Neural cell (in vitro differentiated cells): ENCODE results near the gene MAN2A2. TPM values are rescaled to one million over a fixed set of nuclear protein-coding genes. Genes with fewer than 3 reads are reported as not detected.

Experiments used
- H2AFZ ChIP-seq: fragments of 200-600, 300-800 bp; sonication (generic), shearing (Covaris generic); 2 replicates; pipeline ENCODE4 v1.6.0; 2014; ENCODE audit warnings: low read depth, mild to moderate bottlenecking, antibody characterized with exemption, low read length, moderate library complexity
- H3F3A ChIP-seq: fragments of 200-600 bp; shearing (Covaris generic); 2 replicates; pipeline ENCODE4 v1.6.1; 2016; ENCODE audit warnings: mild to moderate bottlenecking, moderate library complexity, mixed read lengths, antibody characterized with exemption, low read length; ENCODE audit not compliant: insufficient read depth, poor library complexity, severe bottlenecking
- H3K27ac ChIP-seq: fragments of 200-600, 300-800 bp; sonication (generic), shearing (Covaris generic); 2 replicates; pipeline ENCODE4 v1.5.1; 2014; ENCODE audit warnings: mild to moderate bottlenecking, low read length, moderate library complexity
- H3K27me3 ChIP-seq: fragments of 300-800, 200-600 bp; sonication (generic), shearing (Covaris generic); 2 replicates; pipeline ENCODE4 v1.6.0; 2014; ENCODE audit warnings: mild to moderate bottlenecking, low read depth, low read length, moderate library complexity; ENCODE audit not compliant: insufficient read depth
- H3K36me3 ChIP-seq: fragments of 300-800, 200-600 bp; sonication (generic), shearing (Covaris generic); 2 replicates; pipeline ENCODE4 v1.5.1; 2014; ENCODE audit warnings: mild to moderate bottlenecking, antibody characterized with exemption, low read length, moderate library complexity; ENCODE audit not compliant: insufficient read depth
- H3K4me2 ChIP-seq: fragments of 300-800, 200-600 bp; sonication (generic), shearing (Covaris generic); 2 replicates; pipeline ENCODE4 v1.6.0; 2014; ENCODE audit warnings: mild to moderate bottlenecking, low read length
- H3K4me3 ChIP-seq: fragments of 300-800, 200-600 bp; sonication (generic), shearing (Covaris generic); 2 replicates; pipeline ENCODE4 v1.5.1; 2014; ENCODE audit warnings: mild to moderate bottlenecking, low read length, moderate library complexity
- H3K79me2 ChIP-seq: fragments of 200-600 bp; shearing (Covaris generic); replicated peaks from 2 replicates; pipeline ENCODE4 v1.6.0; 2014; ENCODE audit warnings: mild to moderate bottlenecking, low read length, moderate library complexity; ENCODE audit not compliant: insufficient read depth
- H3K9ac ChIP-seq: fragments of 300-800, 200-600 bp; sonication (generic), shearing (Covaris generic); 2 replicates; pipeline ENCODE4 v1.6.1; 2016; ENCODE audit warnings: mild to moderate bottlenecking, low read length, mixed read lengths
- H3K9me2 ChIP-seq: fragments of 200-600 bp; shearing (Covaris generic); 2 replicates; pipeline ENCODE4 v1.6.1; 2016; ENCODE audit warnings: mild to moderate bottlenecking, low read length, mixed read lengths; ENCODE audit not compliant: insufficient read depth
- H3K9me3 ChIP-seq: fragments of 200-600, 300-800 bp; sonication (generic), shearing (Covaris generic); 2 replicates; pipeline ENCODE4 v1.6.1; 2016; ENCODE audit warnings: mild to moderate bottlenecking, mixed run types, low read length, moderate library complexity, mixed read lengths
- H4K20me1 ChIP-seq: fragments of 200-600 bp; shearing (Covaris generic); 2 replicates; pipeline ENCODE4 v1.6.1; 2016; ENCODE audit warnings: mild to moderate bottlenecking, mixed run types; ENCODE audit not compliant: insufficient read depth
- CTCF ChIP-seq: fragments of 450-650 bp; IDR thresholded peaks from 2 replicates; pipeline ENCODE4 v1.5.1; 2014; ENCODE audit warnings: antibody characterized with exemption, mild to moderate bottlenecking, moderate library complexity; ENCODE audit not compliant: poor library complexity, severe bottlenecking
- EP300 ChIP-seq: fragments of 450-650 bp; conservative IDR thresholded peaks from 2 replicates; pipeline ENCODE4 v1.6.1; 2014; ENCODE audit warnings: antibody characterized with exemption, mild to moderate bottlenecking, moderate library complexity; ENCODE audit not compliant: poor library complexity, severe bottlenecking
- EZH2 ChIP-seq: fragments of 200-600, 300-800 bp; shearing (Covaris generic), sonication (generic); IDR thresholded peaks from 2 replicates; pipeline ENCODE4 v1.6.1; 2014; ENCODE audit warnings: antibody characterized with exemption, low read length, borderline replicate concordance, mild to moderate bottlenecking; ENCODE audit not compliant: insufficient read depth, poor library complexity, severe bottlenecking
- MXI1 ChIP-seq: fragments of 450-650 bp; conservative IDR thresholded peaks from 2 replicates; pipeline ENCODE4 v1.6.1; 2014; ENCODE audit warnings: antibody characterized with exemption, mild to moderate bottlenecking; ENCODE audit not compliant: poor library complexity, severe bottlenecking
- POLR2AphosphoS5 ChIP-seq: IDR thresholded peaks from 2 replicates; pipeline ENCODE4 v1.6.1; 2012
- RAD21 ChIP-seq: fragments of 450-650 bp; conservative IDR thresholded peaks from 2 replicates; pipeline ENCODE4 v1.6.1; 2014; ENCODE audit warnings: antibody characterized with exemption, mild to moderate bottlenecking, moderate library complexity
- REST ChIP-seq: IDR thresholded peaks from 2 replicates; pipeline ENCODE4 v1.6.1; 2012; ENCODE audit warnings: borderline replicate concordance
- SMC3 ChIP-seq: fragments of 450-650 bp; conservative IDR thresholded peaks from 2 replicates; pipeline ENCODE4 v1.6.1; 2014; ENCODE audit warnings: antibody characterized with exemption, mild to moderate bottlenecking, moderate library complexity; ENCODE audit not compliant: poor library complexity
- TAF1 ChIP-seq: IDR thresholded peaks from 2 replicates; pipeline ENCODE4 v1.6.1; 2012; ENCODE audit warnings: low read depth
- polyA plus RNA-seq: library from polyadenylated mRNA; depleted of rRNA; stranded (reverse); fragments of >200 nt; gene quantifications from 2 replicates; pipeline ENCODE4 v1.2.3, GENCODE V29; 2014
- small RNA-seq, 3 experiments: library from RNA; depleted of rRNA; stranded (forward); fragments of <200 nt; gene quantifications; one replicate each; pipeline ENCODE3, GENCODE V24; 2012

Gene MAN2A2
- polyA plus RNA-seq, 1 donor from 2014 or later: 59.8 TPM

- Histone ChIP-seq H3K9ac (no peak overlapping the region), H3K9me2 (no peaks in the 10 kb centered on the region), H2AFZ (no peak overlapping the region), H3K36me3 (no peaks in the 10 kb centered on the region), H3K9me3 (no peaks in the 10 kb centered on the region), H3K4me2 (no peak overlapping the region), H3F3A (no peaks in the 10 kb centered on the region), H3K4me3 (no peak overlapping the region), H4K20me1 (no peaks in the 10 kb centered on the region), H3K27ac (no peak overlapping the region), H3K27me3 (no peaks in the 10 kb centered on the region), H3K79me2 (no peaks in the 10 kb centered on the region)
- TF ChIP-seq POLR2AphosphoS5: no peak
- no peak for TF ChIP-seq EP300
- no peak for TF ChIP-seq EZH2
- no peak for TF ChIP-seq TAF1
- no peak for TF ChIP-seq RAD21
- TF ChIP-seq MXI1: no peak
- TF ChIP-seq REST: no peak
- TF ChIP-seq SMC3: no peak
- no peak for TF ChIP-seq CTCF
These were observed 69.0 kb downstream of the MAN2A2 start for GRCh38 chr15:90972133-90972532.

Small RNA genes within 50 kb of the gene (small RNA-seq; reads per million reads assigned to genes)
- gene RN7SL363P: 0 reads per million in 3 experiments

Other genes starting within 250 kb of the MAN2A2 start
- 2.2 and 4.5 TPM in 2 replicates for gene BLM, start 186.0 kb upstream of the MAN2A2 start, polyA plus RNA-seq
- gene FURIN, start 34.7 kb upstream of the MAN2A2 start, polyA plus RNA-seq: 2.9 and 4.3 TPM in 2 replicates
- not detected in 2 replicates for gene FES, start 18.8 kb upstream of the MAN2A2 start, polyA plus RNA-seq
- 20.1 and 34.6 TPM in 2 replicates for gene HDDC3, start 29.2 kb downstream of the MAN2A2 start, polyA plus RNA-seq
- 41.3 and 51.4 TPM in 2 replicates for gene UNC45A, start 32.0 kb downstream of the MAN2A2 start, polyA plus RNA-seq
- 4.5 and 8.2 TPM in 2 replicates for gene RCCD1, start 51.6 kb downstream of the MAN2A2 start, polyA plus RNA-seq
- gene PRC1, start 91.2 kb downstream of the MAN2A2 start, polyA plus RNA-seq: 17.8 and 18.2 TPM in 2 replicates
- 52.5 and 54.9 TPM in 2 replicates for gene VPS33B, start 119.3 kb downstream of the MAN2A2 start, polyA plus RNA-seq
- gene SV2B, start 197.0 kb downstream of the MAN2A2 start, polyA plus RNA-seq: 0.38 and 0.68 TPM in 2 replicates